Esophagus muscularis mucosa (tissue), 4 donors: Measurements from ENCODE around the gene TMEM131. TPM values are rescaled to one million over a fixed set of nuclear protein-coding genes. Genes with fewer than 3 reads are reported as not detected.

ENCODE experiments used
- DNase-seq: peaks from one replicate; pipeline ENCODE4 v3.0.0-alpha.2; 2017; ENCODE audit errors: extremely low spot score
- H3K27ac ChIP-seq, 4 donors: fragments of 200-600 bp; sonication (generic); replicated peaks in 1 of 4; 1 replicate in 3 of 4; 2 replicates in 1 of 4; pipeline ENCODE4 v1.5.1; 2016 to 2019; ENCODE audit warnings: mild to moderate bottlenecking in 1 of 4
- H3K27me3 ChIP-seq, 4 donors: fragments of 200-600 bp; sonication (generic); one replicate each; pipeline versions ENCODE4 v1.5.1 to v1.6.0; 2016 to 2019
- H3K36me3 ChIP-seq, 4 donors: fragments of 200-600 bp; sonication (generic); one replicate each; pipeline ENCODE4 v1.5.1; 2016 to 2019
- H3K4me1 ChIP-seq, 4 donors: fragments of 200-600 bp; sonication (generic); one replicate each; pipeline ENCODE4 v1.5.1; 2016 to 2019
- H3K4me3 ChIP-seq, 4 donors: fragments of 200-600 bp; sonication (generic); 1 replicate in 2 of 4; 2 replicates in 2 of 4; pipeline ENCODE4 v1.5.1; 2016 to 2019; ENCODE audit warnings: mild to moderate bottlenecking in 4 of 4, moderate library complexity in 1 of 4
- H3K9me3 ChIP-seq, 4 donors: fragments of 200-600 bp; sonication (generic); 1 replicate in 3 of 4; 2 replicates in 1 of 4; pipeline ENCODE4 v1.5.1; 2016 to 2019
- CTCF ChIP-seq, 3 experiments: fragments of 200-600 bp in 2 of 3; fragments of 450-650 bp in 1 of 3; sonication (generic) in 2 of 3; IDR thresholded peaks; one replicate each; pipeline ENCODE4 v1.5.1; 2017 to 2019; ENCODE audit warnings: antibody characterized with exemption in 3 of 3, mild to moderate bottlenecking in 2 of 3, moderate library complexity in 1 of 3
- EP300 ChIP-seq: sonication (generic); formaldehyde crosslinking; IDR thresholded peaks from one replicate; pipeline ENCODE4 v1.6.1; 2017; ENCODE audit warnings: antibody characterized with exemption
- POLR2A ChIP-seq: fragments of 450-650 bp; IDR thresholded peaks from one replicate; pipeline ENCODE4 v1.6.1; 2017; ENCODE audit warnings: antibody characterized with exemption, moderate library complexity, mild to moderate bottlenecking, low read depth
- POLR2AphosphoS5 ChIP-seq, 2 donors: sonication (generic); formaldehyde crosslinking; IDR thresholded peaks; one replicate each; pipeline ENCODE4 v1.6.1; 2017; ENCODE audit warnings: antibody characterized with exemption in 2 of 2
- WGBS: methylation state at CpG from one replicate; pipeline ENCODE4 v1.1.5; 2018; 5-methylcytosine and 5-hydroxymethylcytosine counted together
- intact Hi-C: fragments of 100-400 bp; cut with DNase I; formaldehyde crosslinking; loops from one replicate; pipeline ENCODE4 v1.15.1; 2023
- total RNA-seq, 4 donors: library from RNA; depleted of rRNA; stranded (reverse); fragments of >200 nt; gene quantifications; one replicate each; pipeline versions ENCODE4 v1.1.0 to v1.2.1, GENCODE V29; 2016

The TMEM131 gene
- total RNA-seq, 4 donors from 2014 or later, result 23.9 to 34.1 (median 26.5) TPM

GRCh38 chr2:97755491-97755890 lies 240.3 kb downstream of the TMEM131 start:
- no peak for DNase-seq
- H3K36me3 ChIP-seq, result peaks cover 34 to 67% (median 48%) of the 10 kb centered on the region in 4 donors
- H3K27ac ChIP-seq, result no peak overlapping the region
- no peaks in the 10 kb centered on the region for H3K27me3 ChIP-seq
- H3K4me3 ChIP-seq, result no peak overlapping the region
- no peaks in the 10 kb centered on the region for H3K9me3 ChIP-seq
- TF ChIP-seq EP300, result no peak
- TF ChIP-seq CTCF (IDR thresholded peaks at IDR 0.05), result no peak
- TF ChIP-seq POLR2AphosphoS5 (IDR thresholded peaks at IDR 0.05), result no peak
- TF ChIP-seq POLR2A, result no peak
- H3K4me1 ChIP-seq, result peaks cover 5 to 24% (median 15%) of the 10 kb centered on the region in 4 donors
- intact Hi-C loops, result no loop called here
- 100% methylated on average over 2 of the region's 2 CpGs for WGBS

GRCh38 chr2:97754690-97755346 lies 240.9 kb downstream of the TMEM131 start:
- TF ChIP-seq CTCF (IDR thresholded peaks at IDR 0.05) (no peak), EP300 (no peak)
- Histone ChIP-seq H3K9me3 (no peaks in the 10 kb centered on the region), H3K4me3 (no peak overlapping the region), H3K27me3 (no peaks in the 10 kb centered on the region), H3K4me1 (peaks cover 5 to 24% (median 12%) of the 10 kb centered on the region in 4 donors), H3K27ac (no peak overlapping the region), H3K36me3 (peaks cover 27 to 65% (median 43%) of the 10 kb centered on the region in 4 donors)
- 87% methylated on average over 12 of the region's 12 CpGs for WGBS
- intact Hi-C loops, result no loop called here
- DNase-seq, result no peak

DNA sequence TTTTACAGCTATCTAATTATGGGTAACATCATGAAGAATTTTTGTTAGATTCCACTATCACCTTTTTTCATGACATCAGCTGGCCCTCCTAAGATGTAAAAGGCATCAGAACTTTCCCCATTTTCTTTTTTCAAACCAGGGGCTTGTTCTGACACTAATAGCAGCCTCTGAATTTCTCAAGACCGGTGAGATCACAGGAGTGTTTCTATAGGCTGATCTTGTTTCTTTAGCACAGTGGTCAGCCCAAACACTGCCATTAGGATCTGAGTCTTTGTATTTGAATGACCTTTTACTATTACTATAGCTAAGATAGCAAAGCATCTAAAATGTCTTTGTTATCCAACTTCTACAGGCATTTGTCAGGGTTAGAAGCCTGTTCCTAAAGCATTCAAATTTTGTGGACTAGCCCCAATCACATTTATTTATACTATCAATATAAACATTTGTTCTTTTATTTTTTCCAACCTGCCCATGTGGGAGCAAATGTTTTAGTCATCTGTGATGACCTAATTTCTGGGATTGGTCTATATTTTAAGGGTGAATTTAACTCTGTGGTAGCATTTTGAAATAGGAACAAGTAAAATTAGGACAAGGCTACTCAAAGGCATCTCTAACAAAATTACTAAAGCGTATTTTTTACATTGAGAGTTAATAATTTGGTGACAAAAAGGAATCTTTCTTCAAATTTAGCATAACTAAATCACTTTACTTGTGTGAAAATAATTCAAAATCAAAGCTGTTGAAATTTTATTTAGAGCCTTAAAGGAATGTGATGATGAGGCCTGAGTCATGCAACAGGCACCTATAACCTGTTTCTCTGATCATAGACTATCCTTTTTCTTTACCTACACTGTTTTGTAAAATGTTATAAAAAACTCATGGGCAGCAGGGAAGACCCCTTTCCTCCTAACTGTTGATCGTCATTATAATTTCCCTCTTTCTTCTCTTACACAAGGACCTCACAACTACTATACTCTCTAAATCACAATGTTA lies 243.1 kb downstream of the TMEM131 start:
- H3K27ac ChIP-seq, result no peak overlapping the region
- H3K36me3 ChIP-seq, result peaks cover 19 to 51% (median 26%) of the 10 kb centered on the region in 4 donors
- WGBS, result 88% methylated on average over 3 of the region's 3 CpGs

DNA sequence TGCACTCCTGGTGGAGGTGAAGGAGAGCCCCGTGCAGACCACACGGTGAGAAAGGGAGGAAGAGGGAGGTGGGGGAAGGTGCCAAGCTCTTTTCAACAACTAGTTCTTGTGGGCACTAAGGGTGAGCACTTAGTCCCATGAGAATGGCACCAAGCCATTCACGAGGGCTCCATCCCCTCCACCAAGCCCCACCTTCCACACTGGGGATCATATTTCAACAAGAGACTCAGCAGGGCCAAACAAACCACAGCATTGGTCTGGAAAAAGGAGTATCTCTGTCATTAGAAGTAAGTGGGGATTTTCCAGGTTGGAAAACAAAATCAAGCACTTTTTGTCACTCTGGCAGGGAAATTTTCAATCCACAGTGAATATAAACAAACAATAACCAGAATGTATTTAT lies 244.0 kb downstream of the TMEM131 start:
- H3K27ac ChIP-seq, result no peak overlapping the region
- 41% methylated on average over 3 of the region's 3 CpGs for WGBS
- no peak for DNase-seq
- no peak overlapping the region for H3K4me3 ChIP-seq
- peaks cover 0 to 17% (median 12%) of the 10 kb centered on the region in 4 donors for H3K4me1 ChIP-seq
- H3K9me3 ChIP-seq, result no peaks in the 10 kb centered on the region
- no peaks in the 10 kb centered on the region for H3K27me3 ChIP-seq
- TF ChIP-seq POLR2AphosphoS5 (IDR thresholded peaks at IDR 0.05) (no peak), POLR2A (no peak), EP300 (no peak), CTCF (IDR thresholded peaks at IDR 0.05) (no peak)
- intact Hi-C loops, result no loop called here
- H3K36me3 ChIP-seq, result peaks cover 11 to 42% (median 17%) of the 10 kb centered on the region in 4 donors

More for the DNA sequence above, 243.1 kb downstream of the TMEM131 start:
- Histone ChIP-seq H3K4me1 (peaks cover 0 to 14% (median 10%) of the 10 kb centered on the region in 4 donors), H3K9me3 (no peaks in the 10 kb centered on the region), H3K4me3 (no peak overlapping the region), H3K27me3 (no peaks in the 10 kb centered on the region)
- intact Hi-C loops, result no loop called here
- DNase-seq, result no peak
- TF ChIP-seq POLR2A, result no peak
- no peak for TF ChIP-seq POLR2AphosphoS5 (IDR thresholded peaks at IDR 0.05)
- no peak for TF ChIP-seq EP300
- TF ChIP-seq CTCF (IDR thresholded peaks at IDR 0.05), result no peak
